K562 (cell line): Measurements from ENCODE around the gene AARSD1. TPM values are rescaled to one million over a fixed set of nuclear protein-coding genes. Genes with fewer than 3 reads are reported as not detected.
"Not testable (repeated sequence)": the region's sequence is repeated elsewhere in the genome, so short reads cannot be mapped to it uniquely, and the experiment has no call there.

Experiments
- ATAC-seq: fragments of 200-7000 bp; cut with Tn5 transposase; 3 replicates; pipeline ENCODE4 v1.9.1; 2020; ENCODE audit warnings: moderate library complexity
- BruUV-seq: library from RNA; stranded (reverse); fragments of 400-500 nt; replicated peaks from 2 replicates; lab custom pipeline; 2021; lab: Mats Ljungman, UMichigan
- CTCF ChIA-PET: fragments of 300-600 bp; formaldehyde crosslinking; extraction: SDS; loops from one replicate; lab custom pipeline; 2021; ENCODE audit warnings: low intra/inter-chr PET ratio; lab: Yijun Ruan, JAX
- POLR2A ChIA-PET: fragments of 300-600, 350-650 bp; sonication (Branson Sonifier 250); formaldehyde crosslinking; extraction: SDS; loops from one replicate; lab custom pipeline; 2021; ENCODE audit warnings: antibody characterized with exemption, inconsistent platforms; lab: Yijun Ruan, JAX
- DNase-seq, 4 experiments: peaks; one replicate each; pipeline versions ENCODE4 v3.0.0 to v3.0.0-alpha.2; 2011 to 2018; ENCODE audit warnings: low spot score in 3 of 4, mixed read lengths in 3 of 4; ENCODE audit errors: extremely low read depth in 1 of 4
- FAIRE-seq: peaks from 2 replicates; lab custom pipeline; 2011; peaks lifted over from hg19 to GRCh38; lab: Jason Lieb, UNC
- H2AFZ ChIP-seq: 2 replicates; pipeline ENCODE4 v1.6.0; 2011; ENCODE audit warnings: low read depth, low read length, control low read depth, inconsistent platforms
- H3K27ac ChIP-seq: fragments of 200-600 bp; 3 replicates; pipeline ENCODE4 v1.8.0; 2011; ENCODE audit warnings: low read depth, mild to moderate bottlenecking, control low read depth, inconsistent platforms, low read length, moderate library complexity, mixed read lengths; ENCODE audit errors: extremely low read depth
- H3K27me3 ChIP-seq, 2 experiments: fragments of 300-600 bp in 1 of 2; 2 replicates in 1 of 2; 3 replicates in 1 of 2; pipeline versions ENCODE4 v1.6.0 to v1.8.0; 2011; ENCODE audit warnings: inconsistent platforms in 2 of 2, low read length in 2 of 2, mild to moderate bottlenecking in 1 of 2, mixed read lengths in 1 of 2, moderate library complexity in 1 of 2; ENCODE audit not compliant: control insufficient read depth in 2 of 2, insufficient read depth in 2 of 2
- H3K36me3 ChIP-seq: fragments of 300-600 bp; 3 replicates; pipeline ENCODE4 v1.8.0; 2011; ENCODE audit warnings: mild to moderate bottlenecking, low read length, inconsistent platforms; ENCODE audit not compliant: control insufficient read depth, insufficient read depth
- H3K4me1 ChIP-seq, 2 experiments: fragments of 200-600 bp in 1 of 2; replicated peaks in 1 of 2; 2 replicates in 1 of 2; 3 replicates in 1 of 2; pipeline versions ENCODE4 v1.5.1 to v1.8.0; 2011; ENCODE audit warnings: inconsistent platforms in 2 of 2, low read length in 2 of 2, mild to moderate bottlenecking in 1 of 2, mixed read lengths in 1 of 2, moderate library complexity in 1 of 2; ENCODE audit not compliant: control insufficient read depth in 2 of 2, insufficient read depth in 2 of 2
- H3K4me2 ChIP-seq: 2 replicates; pipeline ENCODE4 v1.6.1; 2011; ENCODE audit warnings: low read length, control low read depth, inconsistent platforms, mixed read lengths; ENCODE audit not compliant: insufficient read depth
- H3K4me3 ChIP-seq: fragments of 200-600 bp; sonication (generic), shearing (Covaris generic); 2 replicates; pipeline ENCODE4 v1.5.1; 2016; ENCODE audit warnings: control low read depth, inconsistent platforms
- H3K79me2 ChIP-seq: fragments of 200-600 bp; 3 replicates; pipeline ENCODE4 v1.8.0; 2011; ENCODE audit warnings: low read length, inconsistent platforms; ENCODE audit not compliant: control insufficient read depth, insufficient read depth
- H3K9ac ChIP-seq, 2 experiments: 2 replicates each; pipeline versions ENCODE4 v1.6.0 to v1.6.1; 2011; ENCODE audit warnings: low read depth in 2 of 2, low read length in 2 of 2, control low read depth in 1 of 2, inconsistent platforms in 1 of 2, mild to moderate bottlenecking in 1 of 2, mixed read lengths in 1 of 2; ENCODE audit not compliant: insufficient read depth in 1 of 2
- H3K9me1 ChIP-seq: one replicate; pipeline ENCODE4 v1.6.0; 2011; ENCODE audit warnings: inconsistent platforms, mild to moderate bottlenecking, low read length, moderate library complexity; ENCODE audit not compliant: control insufficient read depth, insufficient read depth
- H3K9me3 ChIP-seq: replicated peaks from 2 replicates; pipeline ENCODE4 v1.5.1; 2011; ENCODE audit warnings: low read depth, low read length, inconsistent platforms; ENCODE audit not compliant: control insufficient read depth, insufficient read depth
- H4K20me1 ChIP-seq: replicated peaks from 2 replicates; pipeline ENCODE4 v1.6.1; 2011; ENCODE audit warnings: low read length, inconsistent platforms, mixed read lengths; ENCODE audit not compliant: control insufficient read depth, insufficient read depth
- RBBP5 ChIP-seq: fragments of 200-600 bp; sonication (generic); IDR thresholded peaks from 2 replicates; pipeline ENCODE4 v1.6.1; 2012; ENCODE audit warnings: borderline replicate concordance, mild to moderate bottlenecking, low read length, control low read depth, inconsistent platforms; ENCODE audit not compliant: insufficient read depth, poor library complexity, severe bottlenecking
- WGBS: fragments of 100-300 bp; shearing (Covaris generic); methylation state at CpG from one replicate; pipeline ENCODE4 v1.1.6; 2016; ENCODE audit warnings: low coverage, mixed read lengths; ENCODE audit not compliant: insufficient coverage; ENCODE audit errors: missing lambda C conversion rate; 5-methylcytosine and 5-hydroxymethylcytosine counted together
- in situ Hi-C: fragments of 300-500 bp; cut with MboI; formaldehyde crosslinking; loops from 4 replicates; pipeline ENCODE4 v1.15.0; 2018; ENCODE audit warnings: inconsistent platforms, mixed read lengths
- intact Hi-C: fragments of 100-400 bp; cut with micrococcal nuclease; formaldehyde crosslinking; loops from 2 replicates; pipeline ENCODE4 v1.14.2; 2022
- polyA plus RNA-seq, 8 experiments: library from polyadenylated mRNA; depleted of rRNA in 4 of 8; stranded (reverse) in 5 of 8; unstranded in 3 of 8; fragments of >200 nt; fragmentation: Nextera tagmentation in 2 of 8; fragmentation: Illumina TruSeq in 1 of 8; extraction: Ambion mirVana in 2 of 8; extraction: Trizol in 1 of 8; gene quantifications; 2 replicates each; pipeline versions ENCODE4 v1.2.1 to v1.2.3, GENCODE V29; 2011 to 2014; ENCODE audit warnings: inconsistent platforms in 1 of 8, missing spikeins in 1 of 8
- total RNA-seq, 7 experiments: library from RNA; depleted of rRNA in 6 of 7; stranded (reverse); fragments of >200 nt in 6 of 7; fragmentation: Illumina TruSeq in 2 of 7; extraction: Trizol in 2 of 7; gene quantifications; 2 replicates each; pipeline versions ENCODE4 v1.2.1 to v1.2.3, GENCODE V29; 2011 to 2021; ENCODE audit warnings: low replicate concordance in 1 of 7

Gene AARSD1
- total and polyA plus RNA-seq, 9 of the 15 experiments (the other 6 are each of a cell fraction or from before 2014, with no cell fraction given): 51.7 to 98.5 (median 68.6) TPM

DNA sequence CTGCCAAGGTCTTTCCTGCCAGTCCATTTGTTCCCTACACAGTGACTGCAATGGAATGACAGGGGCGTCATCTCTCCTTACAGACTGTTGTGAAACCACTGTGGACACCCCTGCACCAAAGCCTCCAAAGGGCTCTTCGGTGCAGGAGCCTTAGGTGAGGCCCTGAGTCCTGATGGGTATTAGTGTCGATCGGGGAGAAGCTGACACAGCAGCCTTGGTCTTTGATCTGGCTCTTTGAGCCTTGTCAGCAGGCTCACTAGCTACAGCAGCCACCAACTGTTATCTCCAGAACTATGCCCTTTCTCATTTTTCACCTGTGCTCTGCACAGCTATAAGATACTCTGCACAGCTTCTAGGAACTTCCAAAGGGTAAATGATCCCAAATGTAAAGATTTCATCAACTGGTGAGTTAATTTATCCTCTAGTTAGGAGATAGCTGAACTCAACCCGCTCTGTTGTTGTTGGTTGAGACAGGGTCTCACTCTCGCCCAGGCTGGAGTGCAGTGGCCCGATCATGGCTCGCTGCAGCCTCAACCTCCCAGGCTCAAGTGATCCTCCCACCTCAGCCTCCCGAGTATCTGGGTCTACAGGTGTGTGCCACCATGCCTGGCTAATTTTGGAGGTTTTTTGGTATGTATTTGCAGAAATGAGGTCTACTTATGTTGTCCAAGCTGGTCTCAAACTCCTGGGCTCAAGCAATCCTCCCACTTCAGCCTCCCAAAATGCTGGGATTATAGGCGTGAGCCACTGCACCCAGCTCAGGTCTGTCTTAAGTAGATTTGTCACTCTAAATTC lies 44.0 kb downstream of the AARSD1 start (continued):
- TF ChIP-seq RBBP5: no peak

DNA sequence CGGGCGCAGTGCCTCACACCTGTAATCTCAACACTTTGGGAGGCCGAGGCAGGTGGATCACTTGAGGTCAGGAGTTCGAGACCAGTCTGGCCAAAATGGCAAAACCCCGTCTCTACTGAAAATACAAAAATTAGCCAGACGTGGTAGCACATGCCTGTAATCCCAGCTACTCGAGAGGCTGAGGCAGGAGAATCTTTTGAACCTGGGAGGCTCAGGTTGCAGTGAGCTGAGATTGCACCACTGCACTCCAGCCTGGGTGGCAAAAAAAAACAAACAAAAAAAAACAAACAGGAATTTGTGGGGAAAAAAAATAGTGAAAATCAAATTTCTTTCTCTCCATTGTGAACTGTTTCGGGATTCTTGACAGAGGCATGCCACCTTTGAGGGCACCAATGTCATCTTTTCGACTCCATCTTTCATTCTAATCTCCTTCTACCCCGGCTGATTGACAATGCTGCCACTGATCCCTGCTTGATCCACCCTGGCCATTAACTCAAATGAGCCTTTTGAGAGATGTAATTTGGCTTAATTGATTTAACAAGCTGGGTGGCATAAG lies 44.7 kb downstream of the AARSD1 start:
- H3K79me2 ChIP-seq, BruUV-seq, CTCF ChIA-PET, H4K20me1 ChIP-seq, ATAC-seq, H3K9me1 ChIP-seq, H3K36me3 ChIP-seq, H2AFZ ChIP-seq, H3K4me1 ChIP-seq, H3K27me3 ChIP-seq, H3K9me3 ChIP-seq, H3K27ac ChIP-seq, FAIRE-seq, H3K4me3 ChIP-seq, H3K4me2 ChIP-seq, H3K9ac ChIP-seq: not testable (repeated sequence)
- whole genome bisulfite sequencing: 26% methylated on average over 10 of the region's 10 CpGs
- POLR2A ChIA-PET: interaction anchor here (1.3 to 2.9 kb wide), 3 partner anchors 9 to 78 kb away, joined by 3 to 17 read pairs (median 6); partner anchors contain the start of gene RPL27
- peak in 1 of 4 experiments; percentile 2 for DNase-seq
- intact Hi-C loops: loop anchor here (5.0 kb wide), 1 partner anchor 37 kb away; no protein-coding TSS in a partner anchor
- in situ Hi-C loops: loop anchor here (10.0 kb wide), 1 partner anchor 335 kb away; no protein-coding TSS in a partner anchor
